ENCODE results near the gene NEURL1B.

- TF ChIP-seq EZH2 (IDR thresholded peaks at IDR 0.05; ENCODE audit: low read length) (no peak), CTCF (optimal IDR thresholded peaks at IDR 0.05 in 1 of 3, IDR thresholded peaks at IDR 0.05 in 1 of 3, conservative IDR thresholded peaks at IDR 0.05 in 1 of 3; ENCODE audit: extremely low read depth in 1 of 3, insufficient read depth in 2 of 3, low read length in 3 of 3) (peak in 1 of 3 experiments; percentile 18)
These were observed 25.2 kb downstream of the NEURL1B start for GRCh38 chr5:172666251-172666650.

All from keratinocyte (primary cell).